Endothelial cell of umbilical vein (primary cell): ENCODE measurements around the gene INPP5B.

ENCODE experiments used
- CTCF ChIP-seq, 2 donors: IDR thresholded peaks; 1 replicate in 1 of 2; 2 replicates in 1 of 2; pipeline ENCODE4 v1.5.1; 2011; ENCODE audit warnings: low read length in 2 of 2, mild to moderate bottlenecking in 2 of 2, moderate library complexity in 2 of 2, control low read depth in 1 of 2, inconsistent platforms in 1 of 2, low read depth in 1 of 2; ENCODE audit not compliant: insufficient read depth in 1 of 2; ENCODE audit errors: extremely low read depth in 1 of 2
- EZH2 ChIP-seq: IDR thresholded peaks from 2 replicates; pipeline ENCODE4 v1.6.1; 2012; ENCODE audit warnings: borderline replicate concordance, low read depth, mild to moderate bottlenecking, moderate library complexity, low read length, inconsistent platforms; ENCODE audit not compliant: severe bottlenecking
- MAX ChIP-seq: IDR thresholded peaks from 2 replicates; pipeline ENCODE4 v1.6.1; 2011; ENCODE audit not compliant: insufficient read depth, insufficient read length
- MYC ChIP-seq: IDR thresholded peaks from one replicate; pipeline ENCODE4 v1.6.1; 2011; ENCODE audit warnings: mild to moderate bottlenecking, low read depth, low read length
- POLR2A ChIP-seq: IDR thresholded peaks from 2 replicates; pipeline ENCODE4 v1.6.1; 2012; ENCODE audit warnings: low read depth, mild to moderate bottlenecking, control low read depth, low read length
- POLR2AphosphoS5 ChIP-seq: IDR thresholded peaks from 2 replicates; pipeline ENCODE4 v1.6.1; 2012; ENCODE audit warnings: low read depth, mild to moderate bottlenecking, control low read depth, low read length, moderate library complexity; ENCODE audit not compliant: insufficient read depth

- TF ChIP-seq POLR2AphosphoS5 (no peak), POLR2A (no peak), CTCF (IDR thresholded peaks at IDR 0.05; ENCODE audit: extremely low read depth in 1 of 2, insufficient read depth in 1 of 2, low read depth in 1 of 2, low read length in 2 of 2) (no peak), MAX (no peak), EZH2 (no peak), MYC (no peak)
Measured at GRCh38 chr1:37831809-37832208, 115.0 kb downstream of the INPP5B start.
